ENCODE results near the gene RAP1GAP.
"Not testable (repeated sequence)": the region's sequence is repeated elsewhere in the genome, so short reads cannot be mapped to it uniquely, and the experiment has no call there.

RAP1GAP gene

GRCh38 chr1:21568006-21568746, 101.0 kb downstream of the RAP1GAP start:
- DNase-seq, result no peak

GRCh38 chr1:21567241-21568005, 101.7 kb downstream of the RAP1GAP start:
- no peak for DNase-seq

GRCh38 chr1:21566361-21566760, 102.8 kb downstream of the RAP1GAP start:
- not testable (repeated sequence) for DNase-seq

- no peak for DNase-seq
Observed at GRCh38 chr1:21565285-21565684, 103.9 kb downstream of the RAP1GAP start.

GRCh38 chr1:21564521-21565095, 104.5 kb downstream of the RAP1GAP start:
- DNase-seq, result no peak

- no peak for DNase-seq
Observed at GRCh38 chr1:21563971-21564370, 105.2 kb downstream of the RAP1GAP start.

- DNase-seq, result no peak
Observed at GRCh38 chr1:21562896-21563295, 106.3 kb downstream of the RAP1GAP start.

GRCh38 chr1:21560916-21561638, 108.1 kb downstream of the RAP1GAP start:
- DNase-seq, result no peak

GRCh38 chr1:21559788-21560567, 109.2 kb downstream of the RAP1GAP start:
- DNase-seq, result no peak

GRCh38 chr1:21553116-21553926, 115.8 kb downstream of the RAP1GAP start:
- no peak for DNase-seq

- DNase-seq, result no peak
Observed at GRCh38 chr1:21552715-21553114, 116.4 kb downstream of the RAP1GAP start.

GRCh38 chr1:21550866-21551475, 118.2 kb downstream of the RAP1GAP start:
- no peak for DNase-seq

GRCh38 chr1:21550097-21550496, 119.1 kb downstream of the RAP1GAP start:
- no peak for DNase-seq

GRCh38 chr1:21547876-21548275, 121.3 kb downstream of the RAP1GAP start:
- no peak for DNase-seq
